ENCODE data around the gene HSDL1. TPM values are rescaled to one million over a fixed set of nuclear protein-coding genes. Genes with fewer than 3 reads are reported as not detected.

HSDL1 gene
- total RNA-seq, 1 donor from 2014 or later = 25.5 TPM

DNA sequence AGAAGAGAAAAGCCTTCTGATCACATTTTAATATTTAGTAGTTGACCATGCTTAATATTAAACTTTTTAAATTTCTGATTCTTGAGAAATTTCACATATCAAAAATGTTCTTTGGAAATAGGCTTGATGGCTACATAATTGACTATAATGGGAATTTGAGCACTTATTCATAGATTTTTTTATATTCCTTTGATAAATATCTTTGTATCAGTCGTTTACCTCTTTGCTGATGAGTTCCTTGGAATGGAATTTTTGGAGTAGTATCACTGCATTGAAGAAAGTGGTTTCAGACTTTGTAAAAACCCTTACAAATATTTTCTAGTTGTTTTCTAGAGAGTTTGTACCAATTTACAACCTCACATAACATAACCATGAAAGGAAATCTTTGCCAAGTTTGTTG is 14.8 kb upstream of the HSDL1 start:
- no peak for TF ChIP-seq CTCF (IDR thresholded peaks at IDR 0.05)
- H3K9me3 Mint-ChIP-seq (ENCODE audit: low read depth) = peaks cover 5% of the 10 kb centered on the region
- H3K4me1 Mint-ChIP-seq (ENCODE audit: low read depth) = peaks cover 3% of the 10 kb centered on the region
- H3K36me3 Mint-ChIP-seq (ENCODE audit: low read depth) = no peaks in the 10 kb centered on the region
- H3K27ac Mint-ChIP-seq (ENCODE audit: unreplicated experiment) = no peak overlapping the region
- DNase-seq (ENCODE audit: low spot score) = no peak
- H3K4me3 Mint-ChIP-seq (ENCODE audit: unreplicated experiment) = no peak overlapping the region
- H3K27me3 Mint-ChIP-seq (ENCODE audit: low read depth) = peaks cover 31% of the 10 kb centered on the region

- peaks cover 3% of the 10 kb centered on the region for H3K4me1 Mint-ChIP-seq (ENCODE audit: low read depth)
- no peak for DNase-seq (ENCODE audit: low spot score)
- no peak for TF ChIP-seq CTCF (IDR thresholded peaks at IDR 0.05)
- peaks cover 24% of the 10 kb centered on the region for H3K27me3 Mint-ChIP-seq (ENCODE audit: low read depth)
- H3K27ac Mint-ChIP-seq (ENCODE audit: unreplicated experiment) = no peak overlapping the region
- no peaks in the 10 kb centered on the region for H3K36me3 Mint-ChIP-seq (ENCODE audit: low read depth)
- H3K9me3 Mint-ChIP-seq (ENCODE audit: low read depth) = peaks cover 5% of the 10 kb centered on the region
- H3K4me3 Mint-ChIP-seq (ENCODE audit: unreplicated experiment) = no peak overlapping the region
Observed at GRCh38 chr16:84159007-84159406, 14.0 kb upstream of the HSDL1 start.

DNA sequence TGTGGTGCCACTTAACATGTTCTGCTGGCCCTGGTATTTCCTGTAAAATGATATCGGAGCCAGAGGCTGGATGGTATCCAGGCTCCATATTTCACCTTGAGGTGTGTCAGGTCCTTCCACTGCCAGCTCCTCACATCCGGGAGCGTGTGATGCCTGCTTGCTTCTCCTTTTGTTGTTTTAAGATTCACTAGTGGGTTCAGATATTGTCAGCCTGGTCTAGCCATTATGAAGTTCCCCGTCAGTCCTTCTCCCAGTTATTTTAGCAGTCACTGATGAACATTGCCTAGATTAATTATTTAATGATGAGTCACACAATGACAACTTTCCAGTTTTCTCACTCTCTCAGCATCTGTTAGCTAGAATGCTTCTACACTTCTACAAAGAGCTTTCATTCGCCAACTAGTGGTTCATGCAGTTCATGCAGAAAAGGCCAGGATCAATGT is 11.4 kb upstream of the HSDL1 start:
- no peak overlapping the region for H3K27ac Mint-ChIP-seq (ENCODE audit: unreplicated experiment)
- no peak overlapping the region for H3K4me3 Mint-ChIP-seq (ENCODE audit: unreplicated experiment)
- peak; percentile 33 for TF ChIP-seq CTCF (IDR thresholded peaks at IDR 0.05)
- peaks cover 14% of the 10 kb centered on the region for H3K27me3 Mint-ChIP-seq (ENCODE audit: low read depth)
- DNase-seq (ENCODE audit: low spot score) = no peak
- H3K4me1 Mint-ChIP-seq (ENCODE audit: low read depth) = peaks cover 3% of the 10 kb centered on the region
- H3K9me3 Mint-ChIP-seq (ENCODE audit: low read depth) = peaks cover 5% of the 10 kb centered on the region
- H3K36me3 Mint-ChIP-seq (ENCODE audit: low read depth) = no peaks in the 10 kb centered on the region

DNA sequence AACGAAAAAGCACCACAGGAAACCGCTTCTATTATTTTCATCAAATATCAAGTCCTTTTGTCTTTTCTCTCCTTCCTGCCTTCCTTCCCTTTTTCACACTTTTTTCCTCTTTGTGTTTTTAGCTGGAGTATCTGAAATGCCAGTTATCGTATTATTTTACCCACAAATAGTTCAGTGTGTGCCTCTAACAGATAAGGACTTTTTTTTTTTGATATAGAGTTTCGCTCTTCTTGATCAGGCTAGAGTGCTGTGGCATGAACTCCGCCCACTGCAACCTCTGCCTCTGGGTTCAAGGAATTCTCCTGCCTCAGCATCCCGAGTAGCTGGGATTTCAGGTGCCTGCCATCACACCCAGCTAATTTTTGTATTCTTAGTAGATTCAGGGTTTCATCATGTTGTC is 10.8 kb upstream of the HSDL1 start:
- Mint-ChIP-seq H3K36me3 (ENCODE audit: low read depth) (no peaks in the 10 kb centered on the region), H3K27ac (ENCODE audit: unreplicated experiment) (no peak overlapping the region), H3K4me1 (ENCODE audit: low read depth) (peaks cover 3% of the 10 kb centered on the region), H3K4me3 (ENCODE audit: unreplicated experiment) (no peak overlapping the region), H3K27me3 (ENCODE audit: low read depth) (peaks cover 17% of the 10 kb centered on the region), H3K9me3 (ENCODE audit: low read depth) (peaks cover 5% of the 10 kb centered on the region)
- TF ChIP-seq CTCF (IDR thresholded peaks at IDR 0.05) = no peak
- no peak for DNase-seq (ENCODE audit: low spot score)

- Mint-ChIP-seq H3K9me3 (ENCODE audit: low read depth) (peaks cover 5% of the 10 kb centered on the region), H3K36me3 (ENCODE audit: low read depth) (no peaks in the 10 kb centered on the region), H3K4me3 (ENCODE audit: unreplicated experiment) (no peak overlapping the region), H3K4me1 (ENCODE audit: low read depth) (peaks cover 3% of the 10 kb centered on the region), H3K27me3 (ENCODE audit: low read depth) (peaks cover 18% of the 10 kb centered on the region), H3K27ac (ENCODE audit: unreplicated experiment) (no peak overlapping the region)
- no peak for TF ChIP-seq CTCF (IDR thresholded peaks at IDR 0.05)
- no peak for DNase-seq (ENCODE audit: low spot score)
Observed at GRCh38 chr16:84155226-84155625, 10.2 kb upstream of the HSDL1 start.

Data from chondrocyte (in vitro differentiated cells).